ENCODE results near the gene TES. TPM values are rescaled to one million over a fixed set of nuclear protein-coding genes. Genes with fewer than 3 reads are reported as not detected.

The TES gene
- total and polyA plus RNA-seq, 3 donors from 2014 or later: 40.4 to 120 (median 71.0) TPM

- intact Hi-C loops (cut with DNase I; ENCODE audit: low total_unique reads): no loop called here
- no peaks in the 10 kb centered on the region for H3K27me3 ChIP-seq
- TF ChIP-seq POLR2A (IDR thresholded peaks at IDR 0.05): no peak
- TF ChIP-seq CTCF (IDR thresholded peaks at IDR 0.05): no peak
- no peak overlapping the region for H3K4me3 ChIP-seq
- DNase-seq: no peak
- H3K36me3 ChIP-seq (ENCODE audit: low read depth, missing control alignments): no peaks in the 10 kb centered on the region
- no peaks in the 10 kb centered on the region for H3K9me3 ChIP-seq
- H3K27ac ChIP-seq: no peak overlapping the region
- 67 to 78% methylated on average over 4 of the region's 4 CpGs for WGBS, 2 donors
- H3K4me1 ChIP-seq: peaks cover 4% of the 10 kb centered on the region
Observed at GRCh38 chr7:116269466-116269865, 59.1 kb downstream of the TES start.

GRCh38 chr7:116271161-116271913 is 61.0 kb downstream of the TES start:
- TF ChIP-seq CTCF (IDR thresholded peaks at IDR 0.05) (no peak), POLR2A (IDR thresholded peaks at IDR 0.05) (no peak)
- Histone ChIP-seq H3K27me3 (no peaks in the 10 kb centered on the region), H3K4me3 (no peak overlapping the region), H3K27ac (peak overlapping the region in 1 of 2 donors; percentile 50), H3K9me3 (no peaks in the 10 kb centered on the region), H3K36me3 (ENCODE audit: low read depth, missing control alignments) (no peaks in the 10 kb centered on the region), H3K4me1 (peaks cover 4% of the 10 kb centered on the region)
- no peak for DNase-seq
- intact Hi-C loops (cut with DNase I; ENCODE audit: low total_unique reads): no loop called here
- WGBS, 2 donors: 28 to 33% methylated on average over 5 of the region's 5 CpGs

- peak overlapping the region in 1 of 2 donors; percentile 21 for H3K27ac ChIP-seq
- no peaks in the 10 kb centered on the region for H3K27me3 ChIP-seq
- WGBS, 2 donors: 46 to 50% methylated on average over 4 of the region's 4 CpGs
- intact Hi-C loops (cut with DNase I; ENCODE audit: low total_unique reads): no loop called here
- TF ChIP-seq POLR2A (IDR thresholded peaks at IDR 0.05) (no peak), CTCF (IDR thresholded peaks at IDR 0.05) (no peak)
- H3K4me1 ChIP-seq: peaks cover 4% of the 10 kb centered on the region
- DNase-seq: no peak
- H3K9me3 ChIP-seq: no peaks in the 10 kb centered on the region
- no peaks in the 10 kb centered on the region for H3K36me3 ChIP-seq (ENCODE audit: low read depth, missing control alignments)
- no peak overlapping the region for H3K4me3 ChIP-seq
Observed at GRCh38 chr7:116271963-116272886, 61.9 kb downstream of the TES start.

GRCh38 chr7:116273283-116273917 is 63.1 kb downstream of the TES start:
- WGBS, 2 donors: 33 to 55% methylated on average over 4 of the region's 4 CpGs
- no peaks in the 10 kb centered on the region for H3K9me3 ChIP-seq
- no peak for TF ChIP-seq CTCF (IDR thresholded peaks at IDR 0.05)
- TF ChIP-seq POLR2A (IDR thresholded peaks at IDR 0.05): no peak
- H3K27me3 ChIP-seq: no peaks in the 10 kb centered on the region
- H3K27ac ChIP-seq: no peak overlapping the region
- no peak overlapping the region for H3K4me3 ChIP-seq
- intact Hi-C loops (cut with DNase I; ENCODE audit: low total_unique reads): no loop called here
- DNase-seq: no peak
- H3K4me1 ChIP-seq: peaks cover 4% of the 10 kb centered on the region
- no peaks in the 10 kb centered on the region for H3K36me3 ChIP-seq (ENCODE audit: low read depth, missing control alignments)

Data from testis (tissue), 3 donors.